Measurements from ENCODE around the gene RARRES1. TPM values are rescaled to one million over a fixed set of nuclear protein-coding genes. Genes with fewer than 3 reads are reported as not detected.

Gene RARRES1
- total RNA-seq, 2 donors from 2014 or later: 3.0 to 18.4 TPM

- Histone ChIP-seq H3K9me3 (no peaks in the 10 kb centered on the region), H3K27ac (peak overlapping the region; percentile 56 to 81 (median 76)), H3K27me3 (no peaks in the 10 kb centered on the region), H3K4me1 (peaks cover 16% of the 10 kb centered on the region), H3K36me3 (replicated peaks in 1 of 2; ENCODE audit: insufficient read depth in 1 of 2, low read depth in 2 of 2) (peaks cover 0 to 9% of the 10 kb centered on the region in 2 donors), H3K4me3 (peak overlapping the region in 1 of 2 donors; percentile 25)
- TF ChIP-seq POLR2A (IDR thresholded peaks at IDR 0.05): no peak
- TF ChIP-seq, protein P1, sequence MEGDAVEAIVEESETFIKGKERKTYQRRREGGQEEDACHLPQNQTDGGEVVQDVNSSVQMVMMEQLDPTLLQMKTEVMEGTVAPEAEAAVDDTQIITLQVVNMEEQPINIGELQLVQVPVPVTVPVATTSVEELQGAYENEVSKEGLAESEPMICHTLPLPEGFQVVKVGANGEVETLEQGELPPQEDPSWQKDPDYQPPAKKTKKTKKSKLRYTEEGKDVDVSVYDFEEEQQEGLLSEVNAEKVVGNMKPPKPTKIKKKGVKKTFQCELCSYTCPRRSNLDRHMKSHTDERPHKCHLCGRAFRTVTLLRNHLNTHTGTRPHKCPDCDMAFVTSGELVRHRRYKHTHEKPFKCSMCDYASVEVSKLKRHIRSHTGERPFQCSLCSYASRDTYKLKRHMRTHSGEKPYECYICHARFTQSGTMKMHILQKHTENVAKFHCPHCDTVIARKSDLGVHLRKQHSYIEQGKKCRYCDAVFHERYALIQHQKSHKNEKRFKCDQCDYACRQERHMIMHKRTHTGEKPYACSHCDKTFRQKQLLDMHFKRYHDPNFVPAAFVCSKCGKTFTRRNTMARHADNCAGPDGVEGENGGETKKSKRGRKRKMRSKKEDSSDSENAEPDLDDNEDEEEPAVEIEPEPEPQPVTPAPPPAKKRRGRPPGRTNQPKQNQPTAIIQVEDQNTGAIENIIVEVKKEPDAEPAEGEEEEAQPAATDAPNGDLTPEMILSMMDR (IDR thresholded peaks at IDR 0.05): no peak
- peak; percentile 20 for ATAC-seq
- intact Hi-C loops (cut with DNase I): no loop called here
- 2 to 13% methylated on average over 6 of the region's 6 CpGs for WGBS, 2 donors
- no peak for DNase-seq
Observed at GRCh38 chr3:158671821-158672214, 60.4 kb downstream of the RARRES1 start.

DNA sequence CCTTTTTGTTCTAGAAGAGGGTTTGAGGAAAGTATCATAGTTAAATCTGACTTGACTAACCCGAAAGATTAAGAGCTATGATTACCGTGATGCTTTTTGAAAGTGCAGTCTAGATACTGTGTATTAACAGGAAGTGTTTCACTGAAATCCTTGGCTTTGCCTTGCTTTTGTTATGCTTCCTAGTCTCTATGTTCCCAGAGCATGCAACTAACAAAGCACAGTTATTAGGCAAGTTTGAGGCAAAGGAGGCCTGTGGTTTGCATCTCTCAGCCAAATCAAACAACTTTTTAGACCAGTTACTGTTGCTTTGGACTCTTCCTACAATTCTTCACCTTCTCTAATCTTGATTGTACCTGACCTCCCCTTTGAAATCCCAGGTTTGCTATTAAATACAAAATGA, 63.8 kb downstream of the RARRES1 start:
- Histone ChIP-seq H3K9me3 (no peaks in the 10 kb centered on the region), H3K36me3 (replicated peaks in 1 of 2; ENCODE audit: insufficient read depth in 1 of 2, low read depth in 2 of 2) (peaks cover 0 to 21% of the 10 kb centered on the region in 2 donors), H3K27ac (no peak overlapping the region), H3K4me3 (no peak overlapping the region), H3K4me1 (peaks cover 16% of the 10 kb centered on the region), H3K27me3 (no peaks in the 10 kb centered on the region)
- 79 to 90% methylated on average over 2 of the region's 2 CpGs for WGBS, 2 donors
- intact Hi-C loops (cut with DNase I): no loop called here
- TF ChIP-seq, protein P1 (IDR thresholded peaks at IDR 0.05): no peak
- TF ChIP-seq POLR2A (IDR thresholded peaks at IDR 0.05): no peak
- ATAC-seq: no peak
- no peak for DNase-seq

GRCh38 chr3:158666416-158666815, 65.8 kb downstream of the RARRES1 start:
- peaks cover 6% of the 10 kb centered on the region for H3K4me1 ChIP-seq
- TF ChIP-seq POLR2A (IDR thresholded peaks at IDR 0.05): no peak
- TF ChIP-seq, protein P1 (IDR thresholded peaks at IDR 0.05): no peak
- no peak overlapping the region for H3K27ac ChIP-seq
- 71 to 79% methylated on average over 3 of the region's 3 CpGs for WGBS, 2 donors
- no peak overlapping the region for H3K4me3 ChIP-seq
- ATAC-seq: no peak
- no peaks in the 10 kb centered on the region for H3K9me3 ChIP-seq
- DNase-seq: no peak
- no peaks in the 10 kb centered on the region for H3K27me3 ChIP-seq
- H3K36me3 ChIP-seq (replicated peaks in 1 of 2; ENCODE audit: insufficient read depth in 1 of 2, low read depth in 2 of 2): peaks cover 0 to 29% of the 10 kb centered on the region in 2 donors
- intact Hi-C loops (cut with DNase I): no loop called here

- TF ChIP-seq, protein P1 (IDR thresholded peaks at IDR 0.05): no peak
- no peak for TF ChIP-seq POLR2A (IDR thresholded peaks at IDR 0.05)
- intact Hi-C loops (cut with DNase I): no loop called here
- Histone ChIP-seq H3K9me3 (no peaks in the 10 kb centered on the region), H3K27ac (no peak overlapping the region), H3K4me1 (no peaks in the 10 kb centered on the region), H3K4me3 (no peak overlapping the region), H3K27me3 (no peaks in the 10 kb centered on the region), H3K36me3 (replicated peaks in 1 of 2; ENCODE audit: insufficient read depth in 1 of 2, low read depth in 2 of 2) (peaks cover 0 to 33% of the 10 kb centered on the region in 2 donors)
- 82 to 85% methylated on average over 1 of the region's 1 CpG for WGBS, 2 donors
- ATAC-seq: no peak
- no peak for DNase-seq
Observed at GRCh38 chr3:158663832-158664231, 68.4 kb downstream of the RARRES1 start.

DNA sequence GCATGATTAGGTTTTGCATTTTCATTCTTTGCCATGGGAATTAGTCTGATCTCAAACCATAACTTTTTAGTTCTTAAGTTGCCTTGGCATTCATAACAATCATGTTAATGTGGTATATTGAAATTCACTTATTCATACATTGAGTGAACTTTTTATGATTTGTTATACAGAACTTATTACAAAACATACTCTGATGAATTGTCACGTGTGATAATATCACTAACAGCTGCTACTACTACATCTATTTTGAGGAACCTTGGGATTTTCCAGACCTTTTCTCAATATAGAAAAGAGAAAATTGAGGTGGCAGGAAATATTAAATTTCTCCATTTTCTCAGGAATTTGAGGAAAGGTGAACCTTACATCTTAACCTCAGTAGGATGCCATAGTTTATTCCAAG, 69.0 kb downstream of the RARRES1 start:
- Histone ChIP-seq H3K36me3 (replicated peaks in 1 of 2; ENCODE audit: insufficient read depth in 1 of 2, low read depth in 2 of 2) (peaks cover 0 to 27% of the 10 kb centered on the region in 2 donors), H3K27me3 (no peaks in the 10 kb centered on the region), H3K4me3 (no peak overlapping the region), H3K9me3 (no peaks in the 10 kb centered on the region), H3K4me1 (no peaks in the 10 kb centered on the region), H3K27ac (no peak overlapping the region)
- ATAC-seq: no peak
- 84 to 97% methylated on average over 1 of the region's 1 CpG for WGBS, 2 donors
- intact Hi-C loops (cut with DNase I): no loop called here
- DNase-seq: no peak
- TF ChIP-seq, protein P1 (IDR thresholded peaks at IDR 0.05): no peak
- TF ChIP-seq POLR2A (IDR thresholded peaks at IDR 0.05): no peak
